Hepatocyte (in vitro differentiated cells): Measurements from ENCODE around the gene CPED1. TPM values are rescaled to one million over a fixed set of nuclear protein-coding genes. Genes with fewer than 3 reads are reported as not detected.

Experiments used
- DNase-seq: peaks from one replicate; pipeline ENCODE4 v3.0.0-alpha.2; 2016; ENCODE audit warnings: low spot score
- H2AFZ ChIP-seq: fragments of 200-600 bp; sonication (generic); 2 replicates; pipeline ENCODE4 v1.6.0; 2016; ENCODE audit warnings: antibody characterized with exemption, mild to moderate bottlenecking
- H3K27ac ChIP-seq: fragments of 200-600 bp; sonication (generic); 2 replicates; pipeline ENCODE4 v1.5.1; 2016; ENCODE audit warnings: mild to moderate bottlenecking
- H3K27me3 ChIP-seq: fragments of 200-600 bp; sonication (generic); 2 replicates; pipeline ENCODE4 v1.6.1; 2016
- H3K36me3 ChIP-seq: fragments of 200-600 bp; sonication (generic); replicated peaks from 2 replicates; pipeline ENCODE4 v1.5.1; 2016; ENCODE audit warnings: low read depth; ENCODE audit not compliant: insufficient read depth
- H3K4me1 ChIP-seq: fragments of 200-600 bp; sonication (generic); 2 replicates; pipeline ENCODE4 v1.5.1; 2016; ENCODE audit warnings: mild to moderate bottlenecking, moderate library complexity; ENCODE audit not compliant: insufficient read depth
- H3K4me2 ChIP-seq: fragments of 200-600 bp; sonication (generic); 2 replicates; pipeline ENCODE4 v1.6.0; 2016
- H3K4me3 ChIP-seq: fragments of 200-600 bp; sonication (generic); 2 replicates; pipeline ENCODE4 v1.5.1; 2016; ENCODE audit warnings: mild to moderate bottlenecking
- H3K79me2 ChIP-seq: fragments of 200-600 bp; sonication (generic); 2 replicates; pipeline ENCODE4 v1.6.0; 2017; ENCODE audit warnings: mild to moderate bottlenecking
- H3K9me2 ChIP-seq: fragments of 200-600 bp; sonication (generic); replicated peaks from 2 replicates; pipeline ENCODE4 v1.6.0; 2017; ENCODE audit warnings: mild to moderate bottlenecking; ENCODE audit not compliant: insufficient read depth
- H3K9me3 ChIP-seq: fragments of 200-600 bp; sonication (generic); 2 replicates; pipeline ENCODE4 v1.5.1; 2016; ENCODE audit warnings: low read depth, mild to moderate bottlenecking
- H4K20me1 ChIP-seq: fragments of 200-600 bp; sonication (generic); 2 replicates; pipeline ENCODE4 v1.6.0; 2016; ENCODE audit warnings: mild to moderate bottlenecking; ENCODE audit not compliant: insufficient read depth, poor library complexity, severe bottlenecking
- EZH2 ChIP-seq: fragments of 200-600 bp; sonication (generic); IDR thresholded peaks from 2 replicates; pipeline ENCODE4 v1.6.1; 2016; ENCODE audit warnings: antibody characterized with exemption, mild to moderate bottlenecking, borderline replicate concordance
- EZH2phosphoT487 ChIP-seq: fragments of 200-600 bp; sonication (generic); IDR thresholded peaks from one replicate; pipeline ENCODE4 v1.6.1; 2018; ENCODE audit warnings: antibody characterized with exemption, mild to moderate bottlenecking, low read depth, moderate library complexity; ENCODE audit not compliant: unreplicated experiment, severe bottlenecking
- WGBS: methylation state at CpG from one replicate; pipeline ENCODE4 v1.1.6; 2016; ENCODE audit warnings: low lambda C conversion rate; ENCODE audit errors: missing lambda C conversion rate; 5-methylcytosine and 5-hydroxymethylcytosine counted together
- polyA plus RNA-seq: library from polyadenylated mRNA; unstranded; fragments of >200 nt; fragmentation: Nextera tagmentation; extraction: Ambion mirVana; gene quantifications from 2 replicates; pipeline ENCODE4 v1.2.1, GENCODE V29; 2016
- total RNA-seq: library from RNA; depleted of rRNA; stranded (reverse); fragments of >200 nt; gene quantifications from 2 replicates; pipeline ENCODE4 v1.2.3, GENCODE V29; 2014
- TF ChIP-seq, protein P1 (sequence below): fragments of 200-600 bp; sonication (generic); IDR thresholded peaks from 2 replicates; pipeline ENCODE4 v1.5.1; 2016; ENCODE audit warnings: antibody characterized with exemption, mild to moderate bottlenecking; ENCODE audit not compliant: poor library complexity

CPED1 gene
- total and polyA plus RNA-seq, 2 experiments from 2014 or later: 10.1 to 30.5 TPM

DNA sequence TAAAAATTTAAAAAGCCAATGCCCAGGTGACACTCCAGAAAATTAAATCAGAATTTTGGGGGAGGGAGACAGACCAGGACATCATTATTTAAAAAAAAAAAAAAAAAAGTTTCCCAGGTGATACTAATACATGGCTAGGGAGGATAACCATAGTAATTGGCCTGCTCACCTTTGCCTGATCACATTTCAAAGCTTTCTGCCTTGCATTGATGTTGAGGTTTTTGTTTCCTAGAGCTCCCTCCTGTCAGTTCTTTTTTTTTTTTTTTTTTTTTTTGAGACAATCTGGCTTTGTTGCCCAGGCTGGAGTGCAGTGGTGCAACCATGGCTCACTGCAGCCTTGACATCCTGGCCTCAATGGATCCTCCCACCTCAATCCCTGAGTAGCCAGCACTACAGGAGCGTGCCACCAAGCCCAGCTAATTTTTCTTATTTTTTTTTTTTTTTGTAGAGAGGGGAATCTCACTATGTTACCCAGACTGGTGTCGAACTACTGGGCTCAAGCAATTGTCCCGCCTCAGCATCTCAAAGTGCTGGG lies 38.1 kb downstream of the CPED1 start:
- no peak for DNase-seq
- Histone ChIP-seq H3K9me2 (no peaks in the 10 kb centered on the region), H3K27me3 (no peaks in the 10 kb centered on the region), H3K4me1 (peaks cover 42% of the 10 kb centered on the region), H3K79me2 (peaks cover 12% of the 10 kb centered on the region), H4K20me1 (no peaks in the 10 kb centered on the region), H3K36me3 (no peaks in the 10 kb centered on the region), H3K4me2 (no peak overlapping the region), H3K4me3 (no peak overlapping the region), H3K27ac (no peak overlapping the region), H2AFZ (no peak overlapping the region), H3K9me3 (no peaks in the 10 kb centered on the region)
- TF ChIP-seq EZH2 (no peak), EZH2phosphoT487 (no peak)
- TF ChIP-seq, protein P1, sequence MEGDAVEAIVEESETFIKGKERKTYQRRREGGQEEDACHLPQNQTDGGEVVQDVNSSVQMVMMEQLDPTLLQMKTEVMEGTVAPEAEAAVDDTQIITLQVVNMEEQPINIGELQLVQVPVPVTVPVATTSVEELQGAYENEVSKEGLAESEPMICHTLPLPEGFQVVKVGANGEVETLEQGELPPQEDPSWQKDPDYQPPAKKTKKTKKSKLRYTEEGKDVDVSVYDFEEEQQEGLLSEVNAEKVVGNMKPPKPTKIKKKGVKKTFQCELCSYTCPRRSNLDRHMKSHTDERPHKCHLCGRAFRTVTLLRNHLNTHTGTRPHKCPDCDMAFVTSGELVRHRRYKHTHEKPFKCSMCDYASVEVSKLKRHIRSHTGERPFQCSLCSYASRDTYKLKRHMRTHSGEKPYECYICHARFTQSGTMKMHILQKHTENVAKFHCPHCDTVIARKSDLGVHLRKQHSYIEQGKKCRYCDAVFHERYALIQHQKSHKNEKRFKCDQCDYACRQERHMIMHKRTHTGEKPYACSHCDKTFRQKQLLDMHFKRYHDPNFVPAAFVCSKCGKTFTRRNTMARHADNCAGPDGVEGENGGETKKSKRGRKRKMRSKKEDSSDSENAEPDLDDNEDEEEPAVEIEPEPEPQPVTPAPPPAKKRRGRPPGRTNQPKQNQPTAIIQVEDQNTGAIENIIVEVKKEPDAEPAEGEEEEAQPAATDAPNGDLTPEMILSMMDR: no peak
- WGBS: 96% methylated on average over 3 of the region's 3 CpGs

DNA sequence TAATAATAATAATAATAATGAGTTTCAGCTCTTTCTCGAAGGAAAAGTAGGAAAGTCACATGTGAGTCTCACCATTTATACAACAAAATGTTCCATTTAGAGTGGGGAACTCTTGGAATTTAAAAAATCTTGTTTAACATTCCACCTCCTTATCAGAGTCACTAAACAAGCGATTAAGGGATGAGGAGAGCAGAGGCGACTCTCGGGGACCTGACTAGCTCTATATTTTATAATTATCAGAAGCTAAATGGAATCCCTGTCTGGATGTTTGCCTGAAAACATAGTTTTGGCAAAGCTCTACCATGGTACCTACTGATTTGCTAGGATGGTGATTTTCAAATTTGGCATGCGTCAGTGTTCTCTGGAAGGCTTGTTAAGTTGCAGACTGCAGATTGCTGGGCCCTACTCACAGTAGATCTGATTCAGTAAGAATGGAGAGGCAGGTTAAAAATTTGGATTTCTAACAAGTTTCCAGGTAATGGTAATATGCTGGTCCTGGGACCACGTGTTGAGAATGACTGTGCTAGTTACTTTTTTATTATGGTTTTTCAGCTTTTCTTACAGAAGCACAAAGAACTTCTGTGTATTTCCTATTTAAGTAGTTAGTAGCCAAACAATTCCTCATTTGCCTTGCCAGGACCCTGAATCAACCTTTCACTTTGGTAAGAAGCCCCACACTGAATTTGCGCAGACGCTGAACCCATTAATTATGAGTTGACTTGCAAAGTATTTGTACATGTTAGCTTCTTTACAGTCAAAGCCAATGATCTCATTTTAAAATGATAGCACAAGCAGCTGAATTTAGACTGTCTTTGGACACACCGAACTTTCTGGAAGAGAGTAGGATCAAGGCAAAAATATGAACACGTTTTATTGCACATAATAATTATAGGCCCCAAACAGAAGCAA lies 39.5 kb downstream of the CPED1 start:
- Histone ChIP-seq H2AFZ (no peak overlapping the region), H3K4me3 (no peak overlapping the region), H3K4me1 (peaks cover 34% of the 10 kb centered on the region), H3K36me3 (no peaks in the 10 kb centered on the region), H3K27ac (peak overlapping the region; percentile 29), H3K27me3 (no peaks in the 10 kb centered on the region), H3K4me2 (peak overlapping the region; percentile 58), H3K79me2 (peaks cover 12% of the 10 kb centered on the region), H3K9me3 (no peaks in the 10 kb centered on the region), H4K20me1 (no peaks in the 10 kb centered on the region), H3K9me2 (no peaks in the 10 kb centered on the region)
- DNase-seq: no peak
- TF ChIP-seq EZH2phosphoT487 (no peak), EZH2 (no peak)
- TF ChIP-seq, protein P1: no peak
- 45% methylated on average over 10 of the region's 10 CpGs for WGBS

DNA sequence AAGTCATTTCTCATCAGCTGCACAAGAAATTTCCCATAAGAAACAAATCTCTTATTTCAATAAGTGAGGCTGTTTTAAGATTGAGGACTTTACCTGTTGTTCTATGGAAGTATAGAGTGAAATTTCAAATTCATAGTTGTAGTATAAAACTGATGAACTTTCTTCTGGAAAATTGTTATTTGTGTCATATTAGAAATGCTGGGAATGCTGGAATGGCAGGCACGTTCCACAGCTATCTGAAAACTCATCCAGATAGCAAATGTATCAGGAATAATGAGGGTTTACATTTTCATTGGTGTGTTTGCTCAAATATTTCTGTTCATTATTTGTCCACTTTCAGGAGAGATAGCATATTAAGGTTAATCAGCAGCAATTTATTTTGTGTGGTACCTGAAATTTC lies 40.8 kb downstream of the CPED1 start:
- TF ChIP-seq EZH2 (no peak), EZH2phosphoT487 (no peak)
- H3K27ac ChIP-seq: no peak overlapping the region
- H2AFZ ChIP-seq: no peak overlapping the region
- no peaks in the 10 kb centered on the region for H3K9me3 ChIP-seq
- 81% methylated on average over 1 of the region's 1 CpG for WGBS
- H3K4me2 ChIP-seq: no peak overlapping the region
- H3K4me1 ChIP-seq: peaks cover 25% of the 10 kb centered on the region
- no peaks in the 10 kb centered on the region for H3K36me3 ChIP-seq
- peaks cover 12% of the 10 kb centered on the region for H3K79me2 ChIP-seq
- no peak overlapping the region for H3K4me3 ChIP-seq
- H4K20me1 ChIP-seq: no peaks in the 10 kb centered on the region
- H3K9me2 ChIP-seq: no peaks in the 10 kb centered on the region
- H3K27me3 ChIP-seq: no peaks in the 10 kb centered on the region
- no peak for DNase-seq

DNA sequence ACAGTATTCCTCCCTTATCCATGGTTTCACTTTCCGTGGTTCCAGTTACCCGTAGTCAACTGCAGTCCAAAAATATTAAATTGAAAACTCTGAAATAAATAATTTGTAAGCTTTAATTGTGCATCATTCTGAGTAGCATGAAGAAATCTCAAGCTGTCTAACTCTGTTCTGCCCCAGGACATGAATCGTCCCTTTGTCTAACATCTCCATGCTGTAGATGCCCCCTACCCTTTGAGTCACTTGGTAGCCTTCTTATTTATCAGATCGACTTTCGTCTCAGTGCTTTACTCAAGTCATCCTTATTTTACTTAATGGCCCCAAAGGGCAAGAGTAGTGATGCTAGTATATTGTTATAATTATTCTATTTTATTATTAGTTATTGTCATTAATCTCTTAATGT lies 41.8 kb downstream of the CPED1 start:
- Histone ChIP-seq H3K4me1 (peaks cover 17% of the 10 kb centered on the region), H3K27ac (no peak overlapping the region), H4K20me1 (no peaks in the 10 kb centered on the region), H3K36me3 (no peaks in the 10 kb centered on the region), H3K4me2 (no peak overlapping the region), H2AFZ (no peak overlapping the region), H3K79me2 (peaks cover 12% of the 10 kb centered on the region), H3K27me3 (no peaks in the 10 kb centered on the region), H3K9me2 (no peaks in the 10 kb centered on the region), H3K4me3 (no peak overlapping the region), H3K9me3 (no peaks in the 10 kb centered on the region)
- 95% methylated on average over 5 of the region's 5 CpGs for WGBS
- TF ChIP-seq EZH2 (no peak), EZH2phosphoT487 (no peak)
- TF ChIP-seq, protein P1: no peak
- no peak for DNase-seq
